Gastrocnemius medialis (tissue), 4 donors: ENCODE results near the gene SPECC1L. TPM values are rescaled to one million over a fixed set of nuclear protein-coding genes. Genes with fewer than 3 reads are reported as not detected.
A peak's percentile ranks its signal among the peaks of the same experiment; 100 is the strongest.

Experiments
- ATAC-seq, 2 donors: fragments of 150-250 bp; one replicate each; pipeline ENCODE4 v1.9.1; 2016
- DNase-seq, 2 donors: peaks; one replicate each; pipeline ENCODE4 v3.0.0-alpha.2; 2019
- H3K27ac ChIP-seq, 4 donors: fragments of 200-600 bp; sonication (generic); 1 replicate in 1 of 4; 2 replicates in 3 of 4; pipeline ENCODE4 v1.5.1; 2016 to 2018; ENCODE audit warnings: mild to moderate bottlenecking in 2 of 4, moderate library complexity in 1 of 4
- H3K27me3 ChIP-seq, 3 donors: fragments of 200-600 bp; sonication (generic) in 2 of 3; 1 replicate in 1 of 3; 2 replicates in 2 of 3; pipeline versions ENCODE4 v1.5.1 to v1.6.0; 2016 to 2019; ENCODE audit warnings: mild to moderate bottlenecking in 1 of 3, moderate library complexity in 1 of 3
- H3K36me3 ChIP-seq, 2 donors: fragments of 200-600 bp; sonication (generic) in 1 of 2; one replicate each; pipeline ENCODE4 v1.5.1; 2017 to 2018
- H3K4me1 ChIP-seq, 2 donors: fragments of 200-600 bp; sonication (generic) in 1 of 2; one replicate each; pipeline ENCODE4 v1.5.1; 2016 to 2017; ENCODE audit warnings: mild to moderate bottlenecking in 2 of 2
- H3K4me3 ChIP-seq, 4 donors: fragments of 200-600 bp; sonication (generic) in 3 of 4; 1 replicate in 1 of 4; 2 replicates in 3 of 4; pipeline ENCODE4 v1.5.1; 2016 to 2019; ENCODE audit warnings: mild to moderate bottlenecking in 2 of 4
- H3K9me3 ChIP-seq, 3 donors: fragments of 200-600 bp; sonication (generic) in 2 of 3; 1 replicate in 1 of 3; 2 replicates in 2 of 3; pipeline ENCODE4 v1.5.1; 2016 to 2019
- CTCF ChIP-seq, 5 experiments: fragments of 450-650 bp in 3 of 5; fragments of 200-600 bp in 2 of 5; sonication (generic) in 2 of 5; IDR thresholded peaks in 4 of 5; conservative IDR thresholded peaks in 1 of 5; 1 replicate in 4 of 5; 2 replicates in 1 of 5; pipeline ENCODE4 v1.5.1; 2016 to 2019; ENCODE audit warnings: antibody characterized with exemption in 5 of 5, mild to moderate bottlenecking in 3 of 5, moderate library complexity in 3 of 5
- POLR2A ChIP-seq, 2 donors: fragments of 450-650 bp; IDR thresholded peaks; one replicate each; pipeline ENCODE4 v1.6.1; 2017; ENCODE audit warnings: antibody characterized with exemption in 2 of 2, mild to moderate bottlenecking in 2 of 2, moderate library complexity in 2 of 2
- in situ Hi-C, 4 donors: fragments of 200-750 bp; cut with MboI; loops; one replicate each; pipeline versions ENCODE4 v1.15.0 to v1.8.0; 2017; ENCODE audit warnings: low sequenced_read_pairs in 4 of 4
- intact Hi-C: fragments of 100-400 bp; cut with DNase I; formaldehyde crosslinking; loops from one replicate; pipeline ENCODE4 v1.15.1; 2023; ENCODE audit warnings: low total_unique reads
- total RNA-seq, 4 donors: library from RNA; depleted of rRNA; stranded (reverse); fragments of >200 nt; gene quantifications; one replicate each; pipeline versions ENCODE4 v1.1.0 to v1.2.3, GENCODE V29; 2016

SPECC1L gene
- total RNA-seq, 4 donors from 2014 or later: 16.2 to 19.9 (median 18.7) TPM

GRCh38 chr22:24225951-24226350 is 44.7 kb upstream of the SPECC1L start:
- Histone ChIP-seq H3K27me3 (no peaks in the 10 kb centered on the region), H3K9me3 (peaks cover 0 to 8% (median 0%) of the 10 kb centered on the region in 3 donors), H3K36me3 (no peaks in the 10 kb centered on the region), H3K4me3 (no peak overlapping the region), H3K27ac (no peak overlapping the region), H3K4me1 (no peaks in the 10 kb centered on the region)
- intact Hi-C loops: no loop called here
- DNase-seq (no peak), ATAC-seq (no peak)
- in situ Hi-C loops: loop anchor here in 1 of 4 donors (25.0 kb wide), 1 partner anchor 114 kb away; no protein-coding TSS in a partner anchor
- TF ChIP-seq CTCF (IDR thresholded peaks at IDR 0.05 in 4 of 5, conservative IDR thresholded peaks at IDR 0.05 in 1 of 5) (no peak), POLR2A (IDR thresholded peaks at IDR 0.05) (no peak)

- no peaks in the 10 kb centered on the region for H3K36me3 ChIP-seq
- no peak for TF ChIP-seq POLR2A (IDR thresholded peaks at IDR 0.05)
- TF ChIP-seq CTCF (IDR thresholded peaks at IDR 0.05 in 4 of 5, conservative IDR thresholded peaks at IDR 0.05 in 1 of 5): peak in 2 of 5 experiments; percentile 7 to 21
- in situ Hi-C loops: loop anchor here in 1 of 4 donors (25.0 kb wide), 1 partner anchor 119 kb away; no protein-coding TSS in a partner anchor
- H3K27me3 ChIP-seq: no peaks in the 10 kb centered on the region
- H3K4me3 ChIP-seq: no peak overlapping the region
- H3K9me3 ChIP-seq: no peaks in the 10 kb centered on the region
- no peak for DNase-seq
- H3K4me1 ChIP-seq: no peaks in the 10 kb centered on the region
- no peak for ATAC-seq
- H3K27ac ChIP-seq: no peak overlapping the region
- intact Hi-C loops: no loop called here
These were observed 39.5 kb upstream of the SPECC1L start for GRCh38 chr22:24230911-24231656.

- no peaks in the 10 kb centered on the region for H3K36me3 ChIP-seq
- H3K9me3 ChIP-seq: no peaks in the 10 kb centered on the region
- H3K27me3 ChIP-seq: no peaks in the 10 kb centered on the region
- H3K27ac ChIP-seq: no peak overlapping the region
- DNase-seq: no peak
- intact Hi-C loops: no loop called here
- H3K4me3 ChIP-seq: no peak overlapping the region
- no peak for TF ChIP-seq CTCF (IDR thresholded peaks at IDR 0.05 in 4 of 5, conservative IDR thresholded peaks at IDR 0.05 in 1 of 5)
- TF ChIP-seq POLR2A (IDR thresholded peaks at IDR 0.05): no peak
- H3K4me1 ChIP-seq: no peaks in the 10 kb centered on the region
- in situ Hi-C loops: loop anchor here in 1 of 4 donors (25.0 kb wide), 1 partner anchor 119 kb away; no protein-coding TSS in a partner anchor
- no peak for ATAC-seq
These were observed 38.9 kb upstream of the SPECC1L start for GRCh38 chr22:24231706-24232105.

- no peak for DNase-seq
- Histone ChIP-seq H3K4me3 (no peak overlapping the region), H3K36me3 (no peaks in the 10 kb centered on the region), H3K27ac (no peak overlapping the region), H3K27me3 (no peaks in the 10 kb centered on the region), H3K4me1 (no peaks in the 10 kb centered on the region), H3K9me3 (no peaks in the 10 kb centered on the region)
- TF ChIP-seq CTCF (IDR thresholded peaks at IDR 0.05 in 4 of 5, conservative IDR thresholded peaks at IDR 0.05 in 1 of 5): no peak
- TF ChIP-seq POLR2A (IDR thresholded peaks at IDR 0.05): no peak
- intact Hi-C loops: no loop called here
- in situ Hi-C loops: loop anchor here in 1 of 4 donors (25.0 kb wide), 1 partner anchor 120 kb away; no protein-coding TSS in a partner anchor
- ATAC-seq: no peak
These were observed 38.5 kb upstream of the SPECC1L start for GRCh38 chr22:24232124-24232523.
